Pancreas (tissue), 10 donors: Measurements from ENCODE around the gene ARAP2. TPM values are rescaled to one million over a fixed set of nuclear protein-coding genes. Genes with fewer than 3 reads are reported as not detected.

ENCODE experiments used
- ATAC-seq, 4 donors: fragments of 200-7000 bp; cut with Tn5 transposase; one replicate each; pipeline versions ENCODE4 v1.8.0 to v1.9.1; 2020; ENCODE audit warnings: mild to moderate bottlenecking in 4 of 4, moderate library complexity in 4 of 4
- DNase-seq, 6 donors: peaks; one replicate each; pipeline ENCODE4 v3.0.0-alpha.2; 2020
- FAIRE-seq: peaks from 2 replicates; lab custom pipeline; 2012; peaks lifted over from hg19 to GRCh38; lab: Jason Lieb, UNC
- H3K27ac ChIP-seq, 4 donors: fragments of 200-600 bp; sonication (generic); 1 replicate in 3 of 4; 2 replicates in 1 of 4; pipeline versions ENCODE4 v1.5.0 to v1.8.0; 2020
- H3K27me3 ChIP-seq, 4 donors: fragments of 200-600 bp; one replicate each; pipeline ENCODE4 v1.8.0; 2021
- H3K36me3 ChIP-seq, 3 donors: fragments of 200-600 bp; sonication (generic) in 1 of 3; one replicate each; pipeline versions ENCODE4 v1.5.0 to v1.8.0; 2020 to 2021
- H3K4me1 ChIP-seq, 3 donors: fragments of 200-600 bp; one replicate each; pipeline ENCODE4 v1.8.0; 2021
- H3K4me3 ChIP-seq, 4 donors: fragments of 200-600 bp; sonication (generic) in 2 of 4; one replicate each; pipeline versions ENCODE4 v1.5.0 to v1.8.0; 2020 to 2021
- H3K9me3 ChIP-seq, 4 donors: fragments of 200-600 bp; one replicate each; pipeline ENCODE4 v1.8.0; 2021
- WGBS, 2 donors: extraction: QIAGEN DNeasy Blood & Tissue Kit; methylation state at CpG; one replicate each; pipeline ENCODE4 v1.1.7; 2013; 5-methylcytosine and 5-hydroxymethylcytosine counted together
- intact Hi-C, 3 donors: fragments of 100-400 bp; cut with DNase I; formaldehyde crosslinking; loops; one replicate each; pipeline versions ENCODE4 v1.11.1 to v1.14.2; 2022
- polyA plus RNA-seq, 2 donors: library from polyadenylated mRNA; stranded (reverse); fragments of 200-250 nt; gene quantifications; one replicate each; pipeline ENCODE4 v1.2.3, GENCODE V29; 2013
- total RNA-seq, 6 donors: library from RNA; stranded (reverse); fragmentation: NEBNext Ultra II Directional in 4 of 6; extraction: Animal tissue kit (Norgen Biotek cat#: 25700) in 4 of 6; gene quantifications; one replicate each; pipeline versions ENCODE4 v1.2.1 to v1.2.4, GENCODE V29; 2021 to 2023
- TF ChIP-seq, protein P1 (sequence below), 4 donors: fragments of 200-600 bp; sonication (generic) in 3 of 4; IDR thresholded peaks; one replicate each; pipeline versions ENCODE4 v1.5.0 to v1.8.0; 2021; ENCODE audit warnings: antibody characterized with exemption in 4 of 4
- donor health status: healthy with polysubstance abuse.
- donor health status: DM: no; HTN: no; CAD: no; lungs with moderate emphysema.
- donor health status: DM: no; HTN: no; CAD: no.
- donor health status: control.
- donor health status: control.
- donor health status: Bipolar disorder and iron deficiency.
- donor health status: DM: yes; HTN: yes; CAD: no.
- donor health status: DM: no; HTN: no; CAD: no.
- donor health status: DM: no; HTN: no; CAD: no.
- donor health status: DM: yes; HTN: yes; CAD: no.

ARAP2 gene
- total and polyA plus RNA-seq, 8 donors: 3.2 to 14.3 (median 7.7) TPM

- WGBS, 2 donors: 15 to 18% methylated on average over 1 of the region's 1 CpG
- intact Hi-C loops: no loop called here
These were observed 155.8 kb downstream of the ARAP2 start for GRCh38 chr4:36088542-36088941.

GRCh38 chr4:36086261-36086786 is 158.0 kb downstream of the ARAP2 start:
- ATAC-seq: no peak
- 92 to 95% methylated on average over 1 of the region's 1 CpG for WGBS, 2 donors

More at GRCh38 chr4:36088542-36088941, 155.8 kb downstream of the ARAP2 start:
- H3K27ac ChIP-seq: no peak overlapping the region
- DNase-seq: no peak
- no peak overlapping the region for H3K4me3 ChIP-seq
- H3K9me3 ChIP-seq: no peaks in the 10 kb centered on the region
- peaks cover 0 to 4% (median 0%) of the 10 kb centered on the region in 3 donors for H3K36me3 ChIP-seq
- no peaks in the 10 kb centered on the region for H3K4me1 ChIP-seq
- no peak for ATAC-seq
- FAIRE-seq: no peak
- TF ChIP-seq, protein P1, sequence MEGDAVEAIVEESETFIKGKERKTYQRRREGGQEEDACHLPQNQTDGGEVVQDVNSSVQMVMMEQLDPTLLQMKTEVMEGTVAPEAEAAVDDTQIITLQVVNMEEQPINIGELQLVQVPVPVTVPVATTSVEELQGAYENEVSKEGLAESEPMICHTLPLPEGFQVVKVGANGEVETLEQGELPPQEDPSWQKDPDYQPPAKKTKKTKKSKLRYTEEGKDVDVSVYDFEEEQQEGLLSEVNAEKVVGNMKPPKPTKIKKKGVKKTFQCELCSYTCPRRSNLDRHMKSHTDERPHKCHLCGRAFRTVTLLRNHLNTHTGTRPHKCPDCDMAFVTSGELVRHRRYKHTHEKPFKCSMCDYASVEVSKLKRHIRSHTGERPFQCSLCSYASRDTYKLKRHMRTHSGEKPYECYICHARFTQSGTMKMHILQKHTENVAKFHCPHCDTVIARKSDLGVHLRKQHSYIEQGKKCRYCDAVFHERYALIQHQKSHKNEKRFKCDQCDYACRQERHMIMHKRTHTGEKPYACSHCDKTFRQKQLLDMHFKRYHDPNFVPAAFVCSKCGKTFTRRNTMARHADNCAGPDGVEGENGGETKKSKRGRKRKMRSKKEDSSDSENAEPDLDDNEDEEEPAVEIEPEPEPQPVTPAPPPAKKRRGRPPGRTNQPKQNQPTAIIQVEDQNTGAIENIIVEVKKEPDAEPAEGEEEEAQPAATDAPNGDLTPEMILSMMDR (IDR thresholded peaks at IDR 0.05): no peak
- no peaks in the 10 kb centered on the region for H3K27me3 ChIP-seq

DNA sequence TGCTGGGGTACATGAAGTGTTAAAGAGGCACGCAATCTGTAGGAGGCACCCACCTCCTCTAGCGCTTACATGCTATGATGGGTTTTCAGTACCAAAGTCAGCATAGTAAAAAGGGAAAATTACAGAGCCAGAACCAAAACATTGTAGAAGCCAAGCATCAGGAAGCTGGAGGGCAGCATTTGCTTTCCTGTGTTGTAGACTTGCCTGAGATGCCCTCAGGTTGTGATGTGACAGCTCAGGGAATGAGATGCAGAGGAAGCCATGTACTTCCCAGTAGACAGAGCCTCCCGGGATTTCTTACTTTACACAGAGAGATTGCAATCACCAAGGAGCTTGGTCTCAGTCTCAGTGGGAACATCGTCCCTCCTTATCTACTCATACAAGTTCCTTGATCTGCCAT is 161.5 kb downstream of the ARAP2 start:
- H3K36me3 ChIP-seq: peaks cover 0 to 13% (median 0%) of the 10 kb centered on the region in 3 donors
- no peak overlapping the region for H3K27ac ChIP-seq
- H3K4me1 ChIP-seq: no peaks in the 10 kb centered on the region
- H3K27me3 ChIP-seq: no peaks in the 10 kb centered on the region
- FAIRE-seq (no peak), ATAC-seq (no peak), DNase-seq (no peak)
- TF ChIP-seq, protein P1 (IDR thresholded peaks at IDR 0.05): no peak
- intact Hi-C loops: no loop called here
- H3K9me3 ChIP-seq: no peaks in the 10 kb centered on the region
- no peak overlapping the region for H3K4me3 ChIP-seq
- 85 to 87% methylated on average over 4 of the region's 4 CpGs for WGBS, 2 donors

More at GRCh38 chr4:36086261-36086786, 158.0 kb downstream of the ARAP2 start:
- H3K27ac ChIP-seq: no peak overlapping the region
- peaks cover 0 to 7% (median 0%) of the 10 kb centered on the region in 3 donors for H3K36me3 ChIP-seq
- TF ChIP-seq, protein P1 (IDR thresholded peaks at IDR 0.05): no peak
- DNase-seq (no peak), FAIRE-seq (no peak)
- no peaks in the 10 kb centered on the region for H3K4me1 ChIP-seq
- no peaks in the 10 kb centered on the region for H3K27me3 ChIP-seq
- no peaks in the 10 kb centered on the region for H3K9me3 ChIP-seq
- H3K4me3 ChIP-seq: no peak overlapping the region
- intact Hi-C loops: no loop called here

GRCh38 chr4:36081185-36081584 is 163.1 kb downstream of the ARAP2 start:
- no peak for ATAC-seq
- 93 to 95% methylated on average over 3 of the region's 3 CpGs for WGBS, 2 donors

GRCh38 chr4:36079666-36080065 is 164.6 kb downstream of the ARAP2 start:
- FAIRE-seq: no peak

More at GRCh38 chr4:36081185-36081584, 163.1 kb downstream of the ARAP2 start:
- Histone ChIP-seq H3K27ac (no peak overlapping the region), H3K36me3 (peaks cover 0 to 13% (median 0%) of the 10 kb centered on the region in 3 donors), H3K4me3 (no peak overlapping the region), H3K4me1 (no peaks in the 10 kb centered on the region), H3K9me3 (no peaks in the 10 kb centered on the region), H3K27me3 (no peaks in the 10 kb centered on the region)
- intact Hi-C loops: no loop called here
- FAIRE-seq (no peak), DNase-seq (no peak)
- TF ChIP-seq, protein P1 (IDR thresholded peaks at IDR 0.05): no peak

More at GRCh38 chr4:36079666-36080065, 164.6 kb downstream of the ARAP2 start:
- TF ChIP-seq, protein P1 (IDR thresholded peaks at IDR 0.05): no peak
- no peak overlapping the region for H3K4me3 ChIP-seq
- no peak for ATAC-seq
- 81 to 91% methylated on average over 2 of the region's 2 CpGs for WGBS, 2 donors
- no peak overlapping the region for H3K27ac ChIP-seq
- H3K9me3 ChIP-seq: no peaks in the 10 kb centered on the region
- no peaks in the 10 kb centered on the region for H3K27me3 ChIP-seq
- H3K36me3 ChIP-seq: peaks cover 0 to 13% (median 0%) of the 10 kb centered on the region in 3 donors
- no peaks in the 10 kb centered on the region for H3K4me1 ChIP-seq
- intact Hi-C loops: no loop called here
- no peak for DNase-seq
